Mucosa of descending colon (tissue), 3 donors: ENCODE measurements around the gene PRSS8. TPM values are rescaled to one million over a fixed set of nuclear protein-coding genes. Genes with fewer than 3 reads are reported as not detected.
"Not testable (repeated sequence)": the region's sequence is repeated elsewhere in the genome, so short reads cannot be mapped to it uniquely, and the experiment has no call there.

Experiments
- ATAC-seq: fragments of 200-7000 bp; cut with Tn5 transposase; one replicate; pipeline ENCODE4 v1.9.1; 2020; ENCODE audit warnings: mild to moderate bottlenecking, moderate library complexity
- DNase-seq, 3 donors: peaks; one replicate each; pipeline ENCODE4 v3.0.0-alpha.2; 2020
- H3K36me3 ChIP-seq: fragments of 200-600 bp; one replicate; pipeline ENCODE4 v1.8.0; 2021; ENCODE audit warnings: low read depth, mild to moderate bottlenecking
- H3K4me1 ChIP-seq: fragments of 200-600 bp; one replicate; pipeline ENCODE4 v1.8.0; 2021; ENCODE audit warnings: low read depth, mild to moderate bottlenecking
- H3K4me3 ChIP-seq: fragments of 200-600 bp; one replicate; pipeline ENCODE4 v1.8.0; 2021; ENCODE audit warnings: mild to moderate bottlenecking
- H3K9me3 ChIP-seq: fragments of 200-600 bp; one replicate; pipeline ENCODE4 v1.8.0; 2021; ENCODE audit warnings: mild to moderate bottlenecking
- CTCF ChIP-seq: fragments of 200-600 bp; IDR thresholded peaks from one replicate; pipeline ENCODE4 v1.8.0; 2022; ENCODE audit warnings: antibody characterized with exemption, mild to moderate bottlenecking
- intact Hi-C, 2 donors: fragments of 100-400 bp; cut with DNase I in 1 of 2; cut with micrococcal nuclease in 1 of 2; formaldehyde crosslinking; loops; one replicate each; pipeline versions ENCODE4 v1.11.0 to v1.11.1; 2022; cut with DNase I, micrococcal nuclease
- total RNA-seq, 3 donors: library from RNA; stranded (reverse); fragmentation: NEBNext Ultra II Directional in 2 of 3; extraction: Animal tissue kit (Norgen Biotek cat#: 25700) in 2 of 3; gene quantifications; one replicate each; pipeline versions ENCODE4 v1.2.1 to v1.2.4, GENCODE V29; 2021 to 2023
- donor health status: DM: no; HTN: no; CAD: no; lungs with moderate emphysema.
- donor health status: DM: no; HTN: no; CAD: no.
- donor health status: DM: no; HTN: yes; CAD: no.

Gene PRSS8
- total RNA-seq, 3 donors from 2014 or later, result 163 to 482 (median 422) TPM

- no peak for DNase-seq
- H3K36me3 ChIP-seq, result no peaks in the 10 kb centered on the region
- intact Hi-C loops, result no loop called here
- H3K4me3 ChIP-seq, result no peak overlapping the region
- no peak for ATAC-seq
- no peaks in the 10 kb centered on the region for H3K9me3 ChIP-seq
- peaks cover 17% of the 10 kb centered on the region for H3K4me1 ChIP-seq
- TF ChIP-seq CTCF, result no peak
These were observed 28.7 kb downstream of the PRSS8 start for GRCh38 chr16:31106509-31107464.

GRCh38 chr16:31105677-31106213, 29.8 kb downstream of the PRSS8 start:
- peak; percentile 91 for TF ChIP-seq CTCF
- intact Hi-C loops, result no loop called here
- DNase-seq (peak; percentile 87 to 92 (median 91)), ATAC-seq (peak; percentile 87)
- peaks cover 17% of the 10 kb centered on the region for H3K4me1 ChIP-seq
- no peaks in the 10 kb centered on the region for H3K9me3 ChIP-seq
- no peak overlapping the region for H3K4me3 ChIP-seq
- no peaks in the 10 kb centered on the region for H3K36me3 ChIP-seq

GRCh38 chr16:31100876-31101641, 34.5 kb downstream of the PRSS8 start:
- DNase-seq, H3K36me3 ChIP-seq, ATAC-seq, H3K4me1 ChIP-seq, H3K9me3 ChIP-seq, H3K4me3 ChIP-seq, intact Hi-C loops: not testable (repeated sequence)

GRCh38 chr16:31099860-31100638, 35.5 kb downstream of the PRSS8 start:
- Histone ChIP-seq H3K4me1 (peaks cover 6% of the 10 kb centered on the region), H3K9me3 (no peaks in the 10 kb centered on the region), H3K36me3 (no peaks in the 10 kb centered on the region), H3K4me3 (no peak overlapping the region)
- intact Hi-C loops, result no loop called here
- DNase-seq (no peak), ATAC-seq (no peak)
- no peak for TF ChIP-seq CTCF

GRCh38 chr16:31094424-31095120, 41.0 kb downstream of the PRSS8 start, which contains the start of gene VKORC1:
TSS of gene VKORC1 (minus strand) at chr16:31094797. CDS start at chr16:31094729, 68 bp downstream.
- H3K36me3 ChIP-seq, result no peaks in the 10 kb centered on the region
- peak within 1 kb of the TSS; percentile 46 for H3K4me3 ChIP-seq
- DNase-seq, result peak; percentile 94 to 96 (median 95)
- H3K9me3 ChIP-seq, result no peaks in the 10 kb centered on the region
- intact Hi-C loops, result no loop called here
- ATAC-seq, result peak; percentile 95
- no peak for TF ChIP-seq CTCF
- H3K4me1 ChIP-seq, result peaks cover 14% of the 10 kb centered on the region
